H1 (cell line): Measurements from ENCODE around the gene RAPH1. TPM values are rescaled to one million over a fixed set of nuclear protein-coding genes. Genes with fewer than 3 reads are reported as not detected.

ENCODE experiments used
- CTCF ChIA-PET: fragments of 300-600 bp; sonication (Branson Sonifier 250); formaldehyde crosslinking; loops from one replicate; lab custom pipeline; 2021; ENCODE audit not compliant: partially characterized antibody; lab: Charles Lee
- POLR2A ChIA-PET: fragments of 300-600 bp; sonication (Branson Sonifier 250); formaldehyde crosslinking; loops from one replicate; lab custom pipeline; 2021; ENCODE audit warnings: inconsistent platforms; ENCODE audit not compliant: partially characterized antibody; lab: Charles Lee
- DNase-seq, 2 experiments: peaks; one replicate each; pipeline versions ENCODE4 v3.0.0 to v3.0.0-alpha.2; 2010 to 2022; ENCODE audit warnings: low spot score in 2 of 2, low read depth in 1 of 2, mixed read lengths in 1 of 2
- FAIRE-seq: peaks from 2 replicates; lab custom pipeline; 2011; peaks lifted over from hg19 to GRCh38; lab: Jason Lieb, UNC
- H2AFZ ChIP-seq: 2 replicates; pipeline ENCODE4 v1.8.1; 2012; ENCODE audit warnings: low read length, inconsistent platforms
- H2AK5ac ChIP-seq: 2 replicates; pipeline ENCODE4 v1.6.1; 2013; ENCODE audit warnings: low read depth, low read length
- H2BK120ac ChIP-seq: replicated peaks from 2 replicates; pipeline ENCODE3; 2013; ENCODE audit warnings: low read depth, low read length, inconsistent platforms
- H2BK12ac ChIP-seq: 2 replicates; pipeline ENCODE4 v1.6.1; 2013; ENCODE audit warnings: low read depth, low read length
- H2BK15ac ChIP-seq: 2 replicates; pipeline ENCODE4 v1.6.1; 2013; ENCODE audit warnings: low read length
- H2BK20ac ChIP-seq: 2 replicates; pipeline ENCODE4 v1.6.1; 2013; ENCODE audit warnings: low read length
- H2BK5ac ChIP-seq: 2 replicates; pipeline ENCODE4 v1.6.1; 2013; ENCODE audit warnings: low read depth, low read length
- H3K14ac ChIP-seq: 2 replicates; pipeline ENCODE4 v1.6.1; 2013; ENCODE audit warnings: inconsistent platforms; ENCODE audit not compliant: insufficient read length
- H3K18ac ChIP-seq: 2 replicates; pipeline ENCODE4 v1.6.1; 2013; ENCODE audit warnings: low read length; ENCODE audit errors: extremely low read depth
- H3K23ac ChIP-seq: 2 replicates; pipeline ENCODE4 v1.6.1; 2013; ENCODE audit warnings: inconsistent platforms; ENCODE audit not compliant: insufficient read length
- H3K23me2 ChIP-seq: 2 replicates; pipeline ENCODE4 v1.6.1; 2013; ENCODE audit warnings: low read depth, low read length
- H3K27ac ChIP-seq: 2 replicates; pipeline ENCODE4 v1.6.1; 2011; ENCODE audit warnings: low read depth, low read length, inconsistent platforms
- H3K27me3 ChIP-seq, 4 experiments: replicated peaks in 1 of 4; 1 replicate in 1 of 4; 2 replicates in 3 of 4; pipeline versions ENCODE4 v1.6.1 to v1.8.1; 2011 to 2013; ENCODE audit warnings: low read length in 3 of 4, mild to moderate bottlenecking in 3 of 4, inconsistent platforms in 2 of 4, mixed read lengths in 2 of 4, moderate library complexity in 1 of 4; ENCODE audit not compliant: control insufficient read depth in 3 of 4, insufficient read depth in 3 of 4; ENCODE audit errors: extremely low read depth in 1 of 4
- H3K36me3 ChIP-seq, 4 experiments: 2 replicates each; pipeline versions ENCODE4 v1.6.1 to v1.8.1; 2011 to 2013; ENCODE audit warnings: mild to moderate bottlenecking in 4 of 4, low read length in 3 of 4, moderate library complexity in 2 of 4, control low read depth in 1 of 4, inconsistent platforms in 1 of 4; ENCODE audit not compliant: insufficient read depth in 4 of 4, control insufficient read depth in 2 of 4
- H3K4ac ChIP-seq: replicated peaks from 2 replicates; pipeline ENCODE3; 2013; ENCODE audit warnings: low read length, low read depth, mixed read lengths, inconsistent platforms; ENCODE audit not compliant: insufficient read length
- H3K4me1 ChIP-seq, 4 experiments: replicated peaks in 1 of 4; 1 replicate in 1 of 4; 2 replicates in 3 of 4; pipeline versions ENCODE4 v1.6.1 to v1.8.1; 2011 to 2013; ENCODE audit warnings: low read length in 3 of 4, inconsistent platforms in 2 of 4, mixed read lengths in 1 of 4; ENCODE audit not compliant: insufficient read depth in 4 of 4, control insufficient read depth in 3 of 4
- H3K4me2 ChIP-seq, 2 experiments: 2 replicates each; pipeline versions ENCODE4 v1.6.1 to v1.8.1; 2011 to 2013; ENCODE audit warnings: low read depth in 2 of 2, low read length in 2 of 2, control low read depth in 1 of 2, inconsistent platforms in 1 of 2, mild to moderate bottlenecking in 1 of 2; ENCODE audit not compliant: insufficient read depth in 1 of 2
- H3K4me3 ChIP-seq, 4 experiments: fragments of 200-600, 300-600 bp in 1 of 4; sonication (generic), shearing (Covaris generic), sonication (Bioruptor Twin) in 1 of 4; 2 replicates each; pipeline versions ENCODE4 v1.5.1 to v1.8.1; 2011 to 2016; ENCODE audit warnings: low read length in 4 of 4, low read depth in 3 of 4, control low read depth in 2 of 4, inconsistent platforms in 2 of 4, mild to moderate bottlenecking in 2 of 4, mixed read lengths in 1 of 4, moderate library complexity in 1 of 4; ENCODE audit not compliant: insufficient read depth in 2 of 4; ENCODE audit errors: extremely low read depth in 1 of 4
- H3K56ac ChIP-seq: replicated peaks from 2 replicates; pipeline ENCODE3; 2013; ENCODE audit warnings: low read depth, mild to moderate bottlenecking, mixed read lengths, low read length, inconsistent platforms; ENCODE audit not compliant: insufficient read length
- H3K79me1 ChIP-seq: 2 replicates; pipeline ENCODE4 v1.6.1; 2013; ENCODE audit warnings: low read depth, low read length, control low read depth
- H3K79me2 ChIP-seq, 2 experiments: 2 replicates each; pipeline versions ENCODE4 v1.6.1 to v1.8.1; 2012 to 2013; ENCODE audit warnings: low read length in 2 of 2, mild to moderate bottlenecking in 2 of 2, inconsistent platforms in 1 of 2; ENCODE audit not compliant: insufficient read depth in 2 of 2, control insufficient read depth in 1 of 2
- H3K9ac ChIP-seq, 4 experiments: replicated peaks in 1 of 4; 1 replicate in 1 of 4; 2 replicates in 3 of 4; pipeline versions ENCODE4 v1.6.1 to v1.8.1; 2011 to 2013; ENCODE audit warnings: low read depth in 3 of 4, low read length in 3 of 4, control low read depth in 2 of 4, mild to moderate bottlenecking in 2 of 4, moderate library complexity in 2 of 4, inconsistent platforms in 1 of 4; ENCODE audit errors: extremely low read depth in 1 of 4
- H3K9me3 ChIP-seq, 2 experiments: 2 replicates each; pipeline versions ENCODE4 v1.6.1 to v1.8.1; 2012 to 2013; ENCODE audit warnings: mild to moderate bottlenecking in 2 of 2, moderate library complexity in 2 of 2, control low read depth in 1 of 2, inconsistent platforms in 1 of 2, low read depth in 1 of 2, low read length in 1 of 2, mixed read lengths in 1 of 2; ENCODE audit not compliant: insufficient read depth in 2 of 2
- H4K20me1 ChIP-seq, 2 experiments: replicated peaks in 1 of 2; 2 replicates each; pipeline versions ENCODE3 to v1.8.1; 2011 to 2013; ENCODE audit warnings: inconsistent platforms in 2 of 2, low read length in 2 of 2, mild to moderate bottlenecking in 1 of 2; ENCODE audit not compliant: insufficient read depth in 2 of 2, control insufficient read depth in 1 of 2
- H4K5ac ChIP-seq: 2 replicates; pipeline ENCODE4 v1.6.1; 2013; ENCODE audit warnings: low read length, low read depth, mixed read lengths, inconsistent platforms; ENCODE audit not compliant: insufficient read length
- H4K8ac ChIP-seq: 2 replicates; pipeline ENCODE4 v1.8.0; 2013; ENCODE audit warnings: mild to moderate bottlenecking, moderate library complexity, low read length, inconsistent platforms; ENCODE audit not compliant: insufficient read depth; ENCODE audit errors: extremely low read depth
- H4K91ac ChIP-seq: replicated peaks from 2 replicates; pipeline ENCODE3; 2013; ENCODE audit warnings: low read length, mixed read lengths, inconsistent platforms; ENCODE audit not compliant: insufficient read length
- ASH2L ChIP-seq: fragments of 200-600, 300-600 bp; sonication (generic); IDR thresholded peaks from one replicate; pipeline ENCODE4 v1.7.1; 2017; ENCODE audit warnings: low read length
- BACH1 ChIP-seq: IDR thresholded peaks from 2 replicates; pipeline ENCODE4 v1.6.1; 2012; ENCODE audit warnings: low read length, improper control_type of control experiment
- EZH2 ChIP-seq: fragments of 200-600 bp; sonication (generic); IDR thresholded peaks from 2 replicates; pipeline ENCODE4 v1.7.1; 2012; ENCODE audit warnings: low read depth, mild to moderate bottlenecking, moderate library complexity, low read length, inconsistent platforms; ENCODE audit not compliant: severe bottlenecking
- JUND ChIP-seq: IDR thresholded peaks from 2 replicates; pipeline ENCODE4 v1.6.1; 2011; ENCODE audit warnings: mild to moderate bottlenecking, improper control_type of control experiment, low read length
- NANOG ChIP-seq: IDR thresholded peaks from 2 replicates; pipeline ENCODE4 v1.6.1; 2011; ENCODE audit warnings: low read length, low read depth, mild to moderate bottlenecking, inconsistent platforms; ENCODE audit not compliant: insufficient read depth, poor library complexity, severe bottlenecking
- polyA plus RNA-seq, 7 experiments: library from polyadenylated mRNA; depleted of rRNA in 3 of 7; stranded (reverse) in 5 of 7; unstranded in 2 of 7; fragments of >200 nt in 5 of 7; fragments of 200-250 nt in 2 of 7; gene quantifications; 1 replicate in 5 of 7; 2 replicates in 1 of 7; 4 replicates in 1 of 7; pipeline versions ENCODE4 v1.2.1 to v1.2.3, GENCODE V29; 2011 to 2013; ENCODE audit warnings: missing spikeins in 2 of 7, mixed read lengths in 2 of 7
- total RNA-seq: library from RNA; stranded (reverse); fragmentation: NEBNext Ultra II Directional; extraction: Animal tissue kit (Norgen Biotek cat#: 25700); gene quantifications from 2 replicates; pipeline ENCODE4 v1.2.1, GENCODE V29; 2021
- TF ChIP-seq, protein P1 (sequence below): IDR thresholded peaks from 2 replicates; pipeline ENCODE4 v1.6.1; 2012; ENCODE audit warnings: inconsistent platforms

The RAPH1 gene
- total and polyA plus RNA-seq, 2 of the 8 experiments (the other 6 are each of a cell fraction or from before 2014, with no cell fraction given): 3.8 to 27.4 TPM

DNA sequence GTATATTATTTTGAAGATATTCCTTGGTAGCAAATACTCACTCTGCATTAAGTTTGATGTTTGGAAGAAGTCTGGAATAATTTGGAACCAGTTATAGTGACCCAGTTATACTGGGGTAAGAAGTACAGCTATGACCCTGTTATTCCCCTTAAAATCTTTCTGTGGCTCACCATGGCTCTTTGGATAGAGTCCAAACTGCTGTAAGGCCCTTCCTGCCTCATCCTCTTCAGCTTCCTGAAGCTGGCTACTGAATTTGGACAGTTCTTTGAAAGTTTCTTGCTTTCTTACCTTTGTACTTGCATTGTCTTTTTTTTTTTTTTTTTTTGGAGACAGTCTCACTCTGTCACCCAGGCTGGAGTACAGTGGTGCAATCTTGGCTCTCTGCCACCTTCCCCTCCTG, 121.3 kb downstream of the RAPH1 start:
- H3K4me2 ChIP-seq: no peak overlapping the region
- POLR2A ChIA-PET: no interaction called here
- no peaks in the 10 kb centered on the region for H3K9me3 ChIP-seq
- H4K5ac ChIP-seq: no peak overlapping the region
- H3K23me2 ChIP-seq: no peaks in the 10 kb centered on the region
- no peak overlapping the region for H4K91ac ChIP-seq
- H3K79me1 ChIP-seq: no peaks in the 10 kb centered on the region
- peaks cover 8 to 45% (median 34%) of the 10 kb centered on the region in 4 experiments for H3K36me3 ChIP-seq
- H3K27ac ChIP-seq: no peak overlapping the region
- no peaks in the 10 kb centered on the region for H3K79me2 ChIP-seq
- no peak overlapping the region for H2BK20ac ChIP-seq
- no peak overlapping the region for H3K4me3 ChIP-seq
- H3K27me3 ChIP-seq: no peaks in the 10 kb centered on the region
- no peaks in the 10 kb centered on the region for H4K20me1 ChIP-seq
- CTCF ChIA-PET: interaction anchor here (1.2 to 1.4 kb wide), 2 partner anchors 13 to 26 kb away, joined by 3 read pairs; no protein-coding TSS in a partner anchor
- H4K8ac ChIP-seq: no peak overlapping the region
- H3K4ac ChIP-seq: no peak overlapping the region
- no peak overlapping the region for H3K18ac ChIP-seq
- DNase-seq: no peak
- no peak overlapping the region for H2BK5ac ChIP-seq
- no peak for TF ChIP-seq BACH1
- TF ChIP-seq, protein P1, sequence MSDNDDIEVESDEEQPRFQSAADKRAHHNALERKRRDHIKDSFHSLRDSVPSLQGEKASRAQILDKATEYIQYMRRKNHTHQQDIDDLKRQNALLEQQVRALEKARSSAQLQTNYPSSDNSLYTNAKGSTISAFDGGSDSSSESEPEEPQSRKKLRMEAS: no peak
- TF ChIP-seq JUND: no peak
- TF ChIP-seq NANOG: no peak
- no peak for TF ChIP-seq EZH2
- no peak for TF ChIP-seq ASH2L
- no peak overlapping the region for H2BK120ac ChIP-seq
- H3K14ac ChIP-seq: no peak overlapping the region
- H3K23ac ChIP-seq: no peak overlapping the region
- H3K9ac ChIP-seq: no peak overlapping the region
- no peak overlapping the region for H2BK15ac ChIP-seq
- no peaks in the 10 kb centered on the region for H3K4me1 ChIP-seq
- H3K56ac ChIP-seq: no peak overlapping the region
- H2BK12ac ChIP-seq: no peak overlapping the region
- H2AFZ ChIP-seq: no peak overlapping the region
- no peak overlapping the region for H2AK5ac ChIP-seq
- no peak for FAIRE-seq
